ENCODE measurements around the gene SLC4A5.

DNA sequence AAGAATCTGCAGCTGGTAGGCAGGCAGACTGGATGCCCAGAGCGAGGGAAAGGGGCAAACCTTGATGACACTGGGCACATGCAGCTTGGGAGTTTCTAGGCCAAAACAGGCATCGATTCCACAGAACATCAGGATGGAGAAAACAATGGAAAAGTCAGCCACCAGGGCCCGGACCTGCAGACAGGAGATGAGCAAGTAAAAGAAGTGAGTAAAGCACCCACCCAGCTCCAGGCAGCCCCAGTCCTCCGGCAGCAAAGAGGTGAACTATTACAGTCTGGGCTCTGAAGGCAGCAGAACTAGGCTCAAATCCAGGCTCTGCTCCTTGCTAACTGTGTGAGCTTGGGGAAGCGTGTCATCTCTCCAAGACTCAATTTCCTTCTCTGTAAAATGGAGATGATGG is 108.2 kb downstream of the SLC4A5 start:
- no peak for TF ChIP-seq POLR2A (IDR thresholded peaks at IDR 0.05)
- TF ChIP-seq CTCF (IDR thresholded peaks at IDR 0.05): no peak
